A549 (cell line): ENCODE results near the gene TSPAN4. TPM values are rescaled to one million over a fixed set of nuclear protein-coding genes. Genes with fewer than 3 reads are reported as not detected.

Experiments used
- ATAC-seq, 2 experiments: fragments of 200-7000 bp in 1 of 2; fragments of >200 bp in 1 of 2; cut with Nextera tagmentation in 1 of 2; cut with Tn5 transposase in 1 of 2; 3 replicates each; pipeline versions ENCODE4 v1.8.0 to v1.9.1; 2018 to 2020; ENCODE audit warnings: mild to moderate bottlenecking in 1 of 2, moderate library complexity in 1 of 2
- CTCF ChIA-PET: fragments of 300-600 bp; sonication (Branson Sonifier 250); formaldehyde crosslinking; extraction: SDS; loops from one replicate; lab custom pipeline; 2021; ENCODE audit warnings: antibody characterized with exemption, inconsistent platforms; lab: Yijun Ruan, JAX
- POLR2A ChIA-PET: fragments of 350-600 bp; formaldehyde crosslinking; extraction: SDS; loops from one replicate; lab custom pipeline; 2021; ENCODE audit warnings: antibody characterized with exemption, inconsistent platforms; lab: Yijun Ruan, JAX
- DNase-seq, 2 experiments: peaks; one replicate each; pipeline versions ENCODE4 v3.0.0 to v3.0.0-alpha.2; 2011 to 2016; ENCODE audit warnings: low read depth in 1 of 2, low spot score in 1 of 2
- FAIRE-seq: peaks from 2 replicates; lab custom pipeline; 2011; peaks lifted over from hg19 to GRCh38; lab: Jason Lieb, UNC
- H3K27ac ChIP-seq, 2 experiments: fragments of >200 bp; sonication (Bioruptor Twin); formaldehyde crosslinking; 3 replicates each; pipeline ENCODE4 v1.5.1; 2016 to 2017
- H3K4me1 ChIP-seq: fragments of >200 bp; sonication (Bioruptor Twin); formaldehyde crosslinking; 3 replicates; pipeline ENCODE4 v1.6.1; 2016
- H3K4me2 ChIP-seq: fragments of >200 bp; sonication (Bioruptor Twin); formaldehyde crosslinking; 3 replicates; pipeline ENCODE4 v1.6.1; 2016
- H3K4me3 ChIP-seq: fragments of >200 bp; sonication (Bioruptor Twin); formaldehyde crosslinking; 3 replicates; pipeline ENCODE4 v1.5.1; 2016
- H3K9me3 ChIP-seq: fragments of >200 bp; sonication (Bioruptor Twin); formaldehyde crosslinking; 3 replicates; pipeline ENCODE4 v1.6.1; 2016
- BCL3 ChIP-seq: fragments of >200 bp; sonication (Bioruptor Twin); formaldehyde crosslinking; IDR thresholded peaks from 3 replicates; pipeline ENCODE4 v1.6.1; 2016
- BHLHE40 ChIP-seq: IDR thresholded peaks from 2 replicates; pipeline ENCODE4 v1.6.1; 2012; ENCODE audit warnings: low read depth, low read length, inconsistent platforms
- CEBPB ChIP-seq, 2 experiments: fragments of >200 bp in 1 of 2; sonication (Bioruptor Twin) in 1 of 2; formaldehyde crosslinking in 1 of 2; IDR thresholded peaks; 2 replicates each; pipeline ENCODE4 v1.6.1; 2012 to 2016
- CTCF ChIP-seq: fragments of >200 bp; sonication (Bioruptor Twin); formaldehyde crosslinking; IDR thresholded peaks from 3 replicates; pipeline ENCODE4 v1.5.1; 2016
- EP300 ChIP-seq, 2 experiments: fragments of >200 bp; sonication (Bioruptor Twin); formaldehyde crosslinking; IDR thresholded peaks; 2 replicates in 1 of 2; 3 replicates in 1 of 2; pipeline ENCODE4 v1.6.1; 2016 to 2017
- FOSB ChIP-seq: fragments of 250-450 bp; sonication (Bioruptor Pico); IDR thresholded peaks from 2 replicates; pipeline ENCODE4 v1.5.0; 2020; ENCODE audit warnings: mild to moderate bottlenecking, moderate library complexity
- FOSL2 ChIP-seq, 2 experiments: fragments of 450-650 bp in 1 of 2; fragments of >200 bp in 1 of 2; sonication (Bioruptor Twin) in 1 of 2; formaldehyde crosslinking; IDR thresholded peaks; 2 replicates each; pipeline versions ENCODE4 v1.5.0 to v1.6.1; 2016 to 2020; ENCODE audit warnings: mild to moderate bottlenecking in 1 of 2, moderate library complexity in 1 of 2
- HOXA7 ChIP-seq: fragments of 250-450 bp; sonication (Bioruptor Pico); IDR thresholded peaks from 2 replicates; pipeline ENCODE4 v1.5.0; 2020; ENCODE audit warnings: mild to moderate bottlenecking, moderate library complexity
- HOXB13 ChIP-seq: fragments of 250-450 bp; sonication (Bioruptor Pico); IDR thresholded peaks from 2 replicates; pipeline ENCODE4 v1.5.0; 2020; ENCODE audit warnings: low read depth, mild to moderate bottlenecking, moderate library complexity
- JUN ChIP-seq, 2 experiments: fragments of >200 bp; sonication (Bioruptor Twin); formaldehyde crosslinking; IDR thresholded peaks; 2 replicates in 1 of 2; 3 replicates in 1 of 2; pipeline ENCODE4 v1.6.1; 2016 to 2017
- KDM5A ChIP-seq: fragments of 200-600 bp; sonication (generic); IDR thresholded peaks from 2 replicates; pipeline ENCODE4 v1.6.1; 2016; ENCODE audit warnings: antibody characterized with exemption, mild to moderate bottlenecking
- MAFK ChIP-seq: fragments of 450-650 bp; IDR thresholded peaks from 2 replicates; pipeline ENCODE4 v1.6.1; 2014; ENCODE audit not compliant: partially characterized antibody
- MAX ChIP-seq: IDR thresholded peaks from 2 replicates; pipeline ENCODE4 v1.6.1; 2012
- NFE2L2 ChIP-seq: fragments of 150-350 bp; conservative IDR thresholded peaks from 2 replicates; pipeline ENCODE4 v1.6.1; 2014; ENCODE audit warnings: low read length
- NPAS2 ChIP-seq: fragments of 250-450 bp; sonication (Bioruptor Pico); IDR thresholded peaks from 2 replicates; pipeline ENCODE4 v1.8.0; 2022; ENCODE audit warnings: mild to moderate bottlenecking, moderate library complexity, borderline replicate concordance
- NR3C1 ChIP-seq: fragments of >200 bp; sonication (Bioruptor Twin); formaldehyde crosslinking; IDR thresholded peaks from 3 replicates; pipeline ENCODE4 v1.6.1; 2017
- PBX3 ChIP-seq: IDR thresholded peaks from 2 replicates; pipeline ENCODE4 v1.6.1; 2012
- PHF8 ChIP-seq: fragments of 200-600 bp; sonication (generic); IDR thresholded peaks from 2 replicates; pipeline ENCODE4 v1.6.1; 2016; ENCODE audit warnings: low read depth, mild to moderate bottlenecking, antibody characterized with exemption, moderate library complexity, borderline replicate concordance
- POLR2A ChIP-seq: IDR thresholded peaks from 2 replicates; pipeline ENCODE4 v1.6.1; 2012; ENCODE audit warnings: mild to moderate bottlenecking, low read length
- POLR2AphosphoS2 ChIP-seq: conservative IDR thresholded peaks from 2 replicates; pipeline ENCODE4 v1.6.1; 2012; ENCODE audit warnings: low read length, improper control_type of control experiment, inconsistent platforms
- REST ChIP-seq: fragments of 200-600 bp; sonication (generic); IDR thresholded peaks from 2 replicates; pipeline ENCODE4 v1.6.1; 2016; ENCODE audit warnings: antibody characterized with exemption, mild to moderate bottlenecking, moderate library complexity
- RFX5 ChIP-seq: fragments of 450-650 bp; IDR thresholded peaks from 2 replicates; pipeline ENCODE4 v1.7.1; 2014; ENCODE audit warnings: antibody characterized with exemption, mild to moderate bottlenecking, moderate library complexity
- RNF2 ChIP-seq: fragments of 200-600 bp; sonication (generic); IDR thresholded peaks from 2 replicates; pipeline ENCODE4 v1.6.1; 2016; ENCODE audit warnings: low read depth, mild to moderate bottlenecking, antibody characterized with exemption, moderate library complexity, borderline replicate concordance
- SMC3 ChIP-seq: fragments of >200 bp; sonication (Bioruptor Twin); formaldehyde crosslinking; IDR thresholded peaks from 3 replicates; pipeline ENCODE4 v1.6.1; 2018; ENCODE audit warnings: inconsistent platforms
- TFCP2L1 ChIP-seq: fragments of 250-450 bp; sonication (Bioruptor Pico); IDR thresholded peaks from 2 replicates; pipeline ENCODE4 v1.5.0; 2021; ENCODE audit warnings: mild to moderate bottlenecking
- ZNF302 ChIP-seq: fragments of 250-450 bp; sonication (Bioruptor Pico); IDR thresholded peaks from 2 replicates; pipeline ENCODE4 v1.9.0; 2021; ENCODE audit warnings: inconsistent platforms, mild to moderate bottlenecking, moderate library complexity
- WGBS: methylation state at CpG from one replicate; pipeline ENCODE4 v1.1.6; 2017; ENCODE audit errors: missing lambda C conversion rate; 5-methylcytosine and 5-hydroxymethylcytosine counted together
- polyA plus RNA-seq, 4 experiments: library from polyadenylated mRNA; depleted of rRNA in 3 of 4; stranded (reverse); fragments of >200 nt; fragmentation: RNase III in 1 of 4; extraction: RNeasy Plus Mini Kit Qiagen cat#74134 plus additional on column Dnase treatment in 1 of 4; gene quantifications; 2 replicates in 3 of 4; 3 replicates in 1 of 4; pipeline ENCODE4 v1.2.3, GENCODE V29; 2011 to 2017

Gene TSPAN4
- polyA plus RNA-seq, 2 of the 4 experiments (the other 2 are of a cell fraction): 83.5 to 145 TPM

GRCh38 chr11:819943-820649, 22.6 kb upstream of the TSPAN4 start:
- Histone ChIP-seq H3K9me3 (no peaks in the 10 kb centered on the region), H3K4me3 (peak overlapping the region; percentile 99), H3K27ac (peak overlapping the region; percentile 87 to 90), H3K4me2 (peak overlapping the region; percentile 97), H3K4me1 (peaks cover 40% of the 10 kb centered on the region)
- CTCF ChIA-PET: interaction anchor here (0.7 to 1.7 kb wide), 3 partner anchors 8 to 20 kb away, joined by 3 read pairs; no protein-coding TSS in a partner anchor
- FAIRE-seq: no peak
- 8% methylated on average over 31 of the region's 47 CpGs for WGBS
- peak; percentile 77 to 92 for DNase-seq
- TF ChIP-seq REST (0 out of 2 replicates have a peak, but pooled peaks have one; percentile 5), NPAS2 (CRISPR knock-in tag) (no peak), NFE2L2 (no peak), CTCF (no peak), POLR2A (0 out of 2 replicates have a peak, but pooled peaks have one; percentile 13), NR3C1 (no peak), MAX (peak; percentile 39), EP300 (IDR thresholded peaks at IDR 0.05) (no peak), PBX3 (0 out of 2 replicates have a peak, but pooled peaks have one; percentile 51)
- ATAC-seq: peak; percentile 36 to 64
- POLR2A ChIA-PET: interaction anchor here (0.6 to 3.1 kb wide), 11 partner anchors 9 to 43 kb away, joined by 3 to 52 read pairs (median 9); partner anchors contain the start of genes CD151, CRACR2B, RPLP2 and TSPAN4

GRCh38 chr11:820655-821511, 21.8 kb upstream of the TSPAN4 start:
- CTCF ChIA-PET: interaction anchor here (0.7 to 1.7 kb wide), 2 partner anchors 9 to 13 kb away, joined by 3 to 10 read pairs; no protein-coding TSS in a partner anchor
- H3K9me3 ChIP-seq: no peaks in the 10 kb centered on the region
- peak overlapping the region; percentile 97 for H3K4me2 ChIP-seq
- H3K4me3 ChIP-seq: peak overlapping the region; percentile 99
- WGBS: 33% methylated on average over 9 of the region's 11 CpGs
- peak overlapping the region; percentile 87 to 90 for H3K27ac ChIP-seq
- peaks cover 48% of the 10 kb centered on the region for H3K4me1 ChIP-seq
- POLR2A ChIA-PET: interaction anchor here (0.6 to 3.1 kb wide), 8 partner anchors 8 to 26 kb away, joined by 3 to 52 read pairs (median 21); partner anchors contain the start of genes CD151, CRACR2B, RPLP2 and TSPAN4
- ATAC-seq (peak; percentile 42 to 54), FAIRE-seq (peak; percentile 56), DNase-seq (peak; percentile 79 to 85)
- TF ChIP-seq FOSB (CRISPR knock-in tag): no peak
- no peak for TF ChIP-seq RNF2
- no peak for TF ChIP-seq NFE2L2
- TF ChIP-seq TFCP2L1: no peak
- no peak for TF ChIP-seq PHF8
- TF ChIP-seq HOXB13 (CRISPR knock-in tag): no peak
- TF ChIP-seq RFX5: no peak
- no peak for TF ChIP-seq BCL3
- no peak for TF ChIP-seq SMC3
- TF ChIP-seq ZNF302: no peak
- peak; percentile 70 to 94 for TF ChIP-seq CEBPB (IDR thresholded peaks at IDR 0.05)
- peak in 1 of 2 experiments; percentile 56; a peak in 1 of 5 replicates for TF ChIP-seq JUN (IDR thresholded peaks at IDR 0.05)
- peak; percentile 63; the same call in 1 of the 2 replicates for TF ChIP-seq FOSL2 (IDR thresholded peaks at IDR 0.05)
- TF ChIP-seq FOSL2 (CRISPR knock-in tag; IDR thresholded peaks at IDR 0.05): peak; percentile 95
- TF ChIP-seq MAFK: no peak
- no peak for TF ChIP-seq KDM5A
- TF ChIP-seq BHLHE40: no peak
- TF ChIP-seq HOXA7 (CRISPR knock-in tag): no peak
- TF ChIP-seq POLR2AphosphoS2: no peak
- TF ChIP-seq MAX: peak; percentile 42; the same call in 1 of the 2 replicates
